Activated T-cell treated with anti-CD3 and anti-CD28 coated beads, Interleukin-2, amount 50 U/mL, for 72 hours (primary cell): Measurements from ENCODE around the gene SELPLG. TPM values are rescaled to one million over a fixed set of nuclear protein-coding genes. Genes with fewer than 3 reads are reported as not detected.
A peak's percentile ranks its signal among the peaks of the same experiment; 100 is the strongest.

ENCODE experiments used
- ATAC-seq, 2 donors: fragments of 150-1000 bp; cut with Tn5 transposase; replicated peaks in 1 of 2; 2 replicates each; pipeline ENCODE4 v1.10.0; 2021; ENCODE audit warnings: moderate library complexity in 2 of 2, mild to moderate bottlenecking in 1 of 2
- DNase-seq, 2 donors: peaks; one replicate each; pipeline ENCODE4 v3.0.0; 2021 to 2022; ENCODE audit warnings: mixed read lengths in 1 of 2
- H3K27ac Mint-ChIP-seq: one replicate; pipeline ENCODE4 v1.8.0; 2022; ENCODE audit warnings: mild to moderate bottlenecking, moderate library complexity, mixed read lengths
- H3K27me3 Mint-ChIP-seq: one replicate; pipeline ENCODE4 v1.8.0; 2022; ENCODE audit warnings: low read depth, mixed read lengths
- H3K36me3 Mint-ChIP-seq, 2 donors: one replicate each; pipeline ENCODE4 v1.8.0; 2022; ENCODE audit warnings: mixed read lengths in 2 of 2, mild to moderate bottlenecking in 1 of 2; ENCODE audit not compliant: insufficient read depth in 2 of 2
- H3K4me1 Mint-ChIP-seq: one replicate; pipeline ENCODE4 v1.8.0; 2022; ENCODE audit warnings: low read depth, mixed read lengths
- H3K4me3 Mint-ChIP-seq, 2 donors: one replicate each; pipeline ENCODE4 v1.8.0; 2022; ENCODE audit warnings: mild to moderate bottlenecking in 2 of 2, mixed read lengths in 2 of 2, moderate library complexity in 2 of 2
- H3K9me3 Mint-ChIP-seq, 2 donors: one replicate each; pipeline ENCODE4 v1.8.0; 2022; ENCODE audit warnings: mixed read lengths in 2 of 2
- total RNA-seq, 2 donors: library from RNA; stranded (reverse); gene quantifications; one replicate each; pipeline ENCODE4 v1.2.3, GENCODE V29; 2022

SELPLG gene
- total RNA-seq, 2 donors from 2014 or later, result 49.6 to 55.4 TPM

GRCh38 chr12:108649126-108649525 lies 15.4 kb upstream of the SELPLG start:
- peak; percentile 62 to 78 for ATAC-seq
- no peak for DNase-seq
- peaks cover 62% of the 10 kb centered on the region for H3K4me1 Mint-ChIP-seq
- peak overlapping the region in 1 of 2 donors; percentile 19 for H3K4me3 Mint-ChIP-seq
- no peaks in the 10 kb centered on the region for H3K9me3 Mint-ChIP-seq
- H3K27ac Mint-ChIP-seq, result peak overlapping the region; percentile 83
- H3K36me3 Mint-ChIP-seq, result peaks cover 0 to 3% of the 10 kb centered on the region in 2 donors
- H3K27me3 Mint-ChIP-seq, result no peaks in the 10 kb centered on the region

GRCh38 chr12:108648371-108648770 lies 14.7 kb upstream of the SELPLG start:
- no peak for ATAC-seq
- DNase-seq, result no peak
- no peak overlapping the region for H3K27ac Mint-ChIP-seq
- H3K4me3 Mint-ChIP-seq, result no peak overlapping the region
- peaks cover 61% of the 10 kb centered on the region for H3K4me1 Mint-ChIP-seq
- H3K36me3 Mint-ChIP-seq, result peaks cover 0 to 3% of the 10 kb centered on the region in 2 donors
- no peaks in the 10 kb centered on the region for H3K27me3 Mint-ChIP-seq
- H3K9me3 Mint-ChIP-seq, result no peaks in the 10 kb centered on the region

- Mint-ChIP-seq H3K27me3 (no peaks in the 10 kb centered on the region), H3K9me3 (no peaks in the 10 kb centered on the region), H3K36me3 (peaks cover 0 to 3% of the 10 kb centered on the region in 2 donors), H3K4me3 (no peak overlapping the region), H3K27ac (no peak overlapping the region), H3K4me1 (peaks cover 54% of the 10 kb centered on the region)
- no peak for ATAC-seq
- no peak for DNase-seq
Observed at GRCh38 chr12:108647585-108648287, 14.0 kb upstream of the SELPLG start.

- peak overlapping the region; percentile 86 for H3K27ac Mint-ChIP-seq
- H3K4me1 Mint-ChIP-seq, result peaks cover 49% of the 10 kb centered on the region
- H3K9me3 Mint-ChIP-seq, result no peaks in the 10 kb centered on the region
- peak overlapping the region; percentile 56 to 81 for H3K4me3 Mint-ChIP-seq
- ATAC-seq, result peak; percentile 40 to 49
- no peak for DNase-seq
- no peaks in the 10 kb centered on the region for H3K27me3 Mint-ChIP-seq
- H3K36me3 Mint-ChIP-seq, result peaks cover 0 to 3% of the 10 kb centered on the region in 2 donors
Observed at GRCh38 chr12:108646600-108647579, 13.2 kb upstream of the SELPLG start.

- no peaks in the 10 kb centered on the region for H3K36me3 Mint-ChIP-seq
- peak overlapping the region; percentile 86 for H3K27ac Mint-ChIP-seq
- peak overlapping the region; percentile 56 to 81 for H3K4me3 Mint-ChIP-seq
- ATAC-seq (peak; percentile 29 to 35), DNase-seq (no peak)
- no peaks in the 10 kb centered on the region for H3K27me3 Mint-ChIP-seq
- H3K9me3 Mint-ChIP-seq, result no peaks in the 10 kb centered on the region
- peaks cover 44% of the 10 kb centered on the region for H3K4me1 Mint-ChIP-seq
Observed at GRCh38 chr12:108645686-108646599, 12.2 kb upstream of the SELPLG start.

- no peak overlapping the region for H3K27ac Mint-ChIP-seq
- ATAC-seq (no peak), DNase-seq (no peak)
- no peaks in the 10 kb centered on the region for H3K36me3 Mint-ChIP-seq
- no peak overlapping the region for H3K4me3 Mint-ChIP-seq
- H3K4me1 Mint-ChIP-seq, result peaks cover 49% of the 10 kb centered on the region
- H3K9me3 Mint-ChIP-seq, result no peaks in the 10 kb centered on the region
- no peaks in the 10 kb centered on the region for H3K27me3 Mint-ChIP-seq
Observed at GRCh38 chr12:108644811-108645120, 11.1 kb upstream of the SELPLG start.

GRCh38 chr12:108643941-108644810 lies 10.5 kb upstream of the SELPLG start:
- ATAC-seq, result no peak
- Mint-ChIP-seq H3K27ac (no peak overlapping the region), H3K9me3 (no peaks in the 10 kb centered on the region)

GRCh38 chr12:108642899-108643654 lies 9.4 kb upstream of the SELPLG start:
- no peaks in the 10 kb centered on the region for H3K9me3 Mint-ChIP-seq
- no peak overlapping the region for H3K27ac Mint-ChIP-seq
- peaks cover 36% of the 10 kb centered on the region for H3K4me1 Mint-ChIP-seq
- no peaks in the 10 kb centered on the region for H3K27me3 Mint-ChIP-seq
- H3K36me3 Mint-ChIP-seq, result no peaks in the 10 kb centered on the region
- DNase-seq, result no peak
- ATAC-seq, result no peak
- H3K4me3 Mint-ChIP-seq, result no peak overlapping the region

More at GRCh38 chr12:108643941-108644810, 10.5 kb upstream of the SELPLG start:
- peaks cover 43% of the 10 kb centered on the region for H3K4me1 Mint-ChIP-seq
- no peaks in the 10 kb centered on the region for H3K36me3 Mint-ChIP-seq
- no peak overlapping the region for H3K4me3 Mint-ChIP-seq
- DNase-seq, result no peak
- no peaks in the 10 kb centered on the region for H3K27me3 Mint-ChIP-seq

- ATAC-seq (no peak), DNase-seq (no peak)
- Mint-ChIP-seq H3K36me3 (no peaks in the 10 kb centered on the region), H3K4me3 (no peak overlapping the region), H3K9me3 (no peaks in the 10 kb centered on the region), H3K27me3 (no peaks in the 10 kb centered on the region), H3K27ac (no peak overlapping the region), H3K4me1 (peaks cover 34% of the 10 kb centered on the region)
Observed at GRCh38 chr12:108642269-108642870, 8.7 kb upstream of the SELPLG start.

- no peak for ATAC-seq
- peaks cover 32% of the 10 kb centered on the region for H3K4me1 Mint-ChIP-seq
Observed at GRCh38 chr12:108641446-108642268, 8.0 kb upstream of the SELPLG start.

More at GRCh38 chr12:108641446-108642268, 8.0 kb upstream of the SELPLG start:
- DNase-seq, result no peak
- Mint-ChIP-seq H3K36me3 (no peaks in the 10 kb centered on the region), H3K4me3 (no peak overlapping the region), H3K27ac (no peak overlapping the region), H3K9me3 (no peaks in the 10 kb centered on the region), H3K27me3 (no peaks in the 10 kb centered on the region)
